ENCODE data around the gene APBB1IP.
"Not testable (repeated sequence)": the region's sequence is repeated elsewhere in the genome, so short reads cannot be mapped to it uniquely, and the experiment has no call there.

The APBB1IP gene

DNA sequence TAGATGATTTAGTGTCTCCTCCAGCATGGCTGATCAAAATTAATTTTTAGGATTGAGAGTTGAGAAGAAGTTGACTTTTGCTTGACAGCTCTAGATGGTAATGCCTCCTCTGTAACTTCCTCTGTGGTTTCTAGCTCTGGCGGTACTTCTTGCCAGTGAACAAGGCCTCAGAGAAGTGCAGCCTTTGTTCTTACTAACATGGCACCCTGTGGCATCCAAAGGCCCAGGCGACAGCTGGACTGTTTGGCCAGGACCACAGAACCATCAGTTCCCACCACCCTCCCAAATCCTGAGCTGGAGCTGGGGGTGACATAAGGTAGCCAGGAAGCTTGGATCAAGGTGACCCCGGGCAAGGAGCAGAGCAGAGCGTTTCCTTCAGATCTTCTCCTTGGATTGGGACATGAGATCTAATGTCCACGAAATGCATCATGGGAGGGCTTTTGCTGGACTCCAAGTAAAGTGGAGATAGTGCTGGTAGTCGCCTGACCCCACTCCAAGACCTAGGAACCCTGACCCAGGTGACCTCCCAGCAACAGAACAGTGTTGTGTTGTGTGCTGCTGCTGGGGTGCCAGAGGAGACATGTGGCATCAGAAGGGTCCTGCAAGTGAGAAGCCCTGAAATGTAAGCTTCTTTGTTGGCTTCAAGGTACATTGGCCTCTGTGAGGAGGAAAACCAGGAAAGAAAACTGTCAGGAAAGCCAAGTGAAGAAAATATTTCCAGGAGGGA, 41.8 kb downstream of the APBB1IP start:
- DNase-seq, result peak; percentile 19 to 29

DNA sequence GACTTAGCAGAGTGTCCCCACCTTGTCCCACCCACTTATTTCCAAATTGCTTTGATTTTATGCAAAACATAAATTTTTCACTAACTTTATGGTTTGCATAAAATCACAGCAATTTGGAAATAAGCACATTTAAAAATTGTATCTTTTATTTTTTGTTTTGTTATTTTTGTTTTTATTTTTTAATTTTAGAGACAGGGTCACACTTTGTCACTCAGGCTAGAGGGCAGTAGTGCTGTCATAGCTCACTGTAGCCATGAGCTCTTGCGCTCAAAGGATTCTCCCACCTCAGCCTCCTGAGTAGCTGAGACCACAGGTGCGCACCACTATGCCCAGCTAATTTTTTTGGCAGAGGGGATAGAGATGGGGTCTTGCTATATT, 43.2 kb downstream of the APBB1IP start:
- DNase-seq, result no peak

DNA sequence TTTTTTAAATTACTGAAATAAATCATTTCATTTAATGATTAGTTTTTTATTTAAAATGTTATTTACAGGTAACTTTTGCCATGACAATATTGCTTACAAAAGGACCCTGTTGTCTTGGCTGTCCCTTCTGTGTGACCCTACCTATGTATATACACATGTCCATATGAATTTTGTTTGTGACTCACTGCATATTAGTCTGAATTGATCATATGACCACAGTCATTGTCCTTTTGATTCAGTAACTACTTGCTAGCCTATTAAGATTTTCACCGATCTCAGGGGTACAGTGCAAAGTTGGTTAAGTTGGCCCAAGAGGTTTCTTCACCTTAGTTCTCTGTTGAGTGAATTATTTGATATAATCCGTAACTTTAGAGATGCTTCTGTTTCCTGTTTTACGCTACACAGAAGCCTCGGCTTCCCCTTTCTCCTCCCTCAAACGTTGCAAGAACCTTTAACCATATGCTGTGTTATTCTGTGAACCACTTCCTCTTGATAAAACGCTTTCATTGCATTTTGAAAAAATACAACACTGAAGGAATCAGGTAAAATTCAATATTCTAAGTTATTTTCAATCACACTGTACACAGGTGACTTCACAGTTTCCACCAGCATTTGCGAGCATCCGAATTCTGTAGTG, 43.9 kb downstream of the APBB1IP start:
- no peak for DNase-seq

DNA sequence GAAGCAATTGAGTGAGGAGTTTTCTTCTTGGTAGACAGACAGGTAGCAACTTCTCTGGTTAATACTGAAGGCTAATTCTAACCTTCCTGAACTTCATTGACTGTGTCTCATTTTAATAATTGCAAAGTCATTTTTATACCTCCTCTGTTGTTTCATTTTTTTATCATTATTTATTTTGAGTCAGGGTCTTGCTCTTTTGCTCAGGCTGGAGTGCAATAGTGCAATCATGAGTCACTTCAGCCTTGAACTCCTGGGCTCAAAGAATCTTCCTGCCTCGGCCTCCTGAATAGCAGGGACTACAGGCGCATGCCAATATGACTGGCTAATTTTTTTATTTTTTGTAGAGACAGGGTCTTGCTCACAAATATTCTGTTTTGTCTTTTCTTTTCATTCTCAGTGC, 45.4 kb downstream of the APBB1IP start:
- no peak for DNase-seq

DNA sequence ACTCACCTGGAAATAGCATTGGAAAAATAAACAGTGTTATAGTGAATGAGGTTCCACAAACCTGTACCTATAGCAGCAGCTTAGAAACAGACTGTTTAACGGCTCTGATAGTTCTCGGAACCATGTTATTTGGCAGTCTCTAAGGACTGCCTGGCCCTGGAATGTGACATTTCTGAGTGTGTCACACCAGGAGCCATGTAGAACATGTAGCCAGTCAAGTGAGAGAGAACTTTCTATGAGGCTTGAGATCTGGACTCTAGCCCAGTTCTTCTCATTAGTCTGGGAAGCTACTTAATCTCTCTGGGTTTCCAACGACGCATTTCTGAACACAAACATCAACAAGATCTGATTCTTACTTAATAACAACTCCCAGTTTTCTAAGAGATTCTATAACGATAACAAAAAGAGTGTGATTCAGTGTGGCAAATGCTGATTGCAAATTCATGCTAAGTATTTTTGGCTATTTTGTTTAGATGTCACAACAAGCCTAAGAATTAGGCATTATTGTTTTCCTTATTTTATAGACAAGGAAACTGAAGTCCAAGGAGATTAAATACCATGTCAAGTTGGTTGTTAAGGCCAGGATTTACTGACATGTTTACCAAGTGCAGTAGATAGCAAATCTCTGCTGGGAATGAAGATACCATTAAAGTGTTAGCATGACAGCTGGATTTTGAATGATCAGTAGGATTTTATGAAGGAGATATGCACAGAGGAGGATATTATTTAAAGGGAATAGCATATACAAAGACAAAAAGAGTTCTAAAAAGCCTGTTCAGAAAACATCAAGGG, 47.2 kb downstream of the APBB1IP start:
- DNase-seq, result no peak

DNA sequence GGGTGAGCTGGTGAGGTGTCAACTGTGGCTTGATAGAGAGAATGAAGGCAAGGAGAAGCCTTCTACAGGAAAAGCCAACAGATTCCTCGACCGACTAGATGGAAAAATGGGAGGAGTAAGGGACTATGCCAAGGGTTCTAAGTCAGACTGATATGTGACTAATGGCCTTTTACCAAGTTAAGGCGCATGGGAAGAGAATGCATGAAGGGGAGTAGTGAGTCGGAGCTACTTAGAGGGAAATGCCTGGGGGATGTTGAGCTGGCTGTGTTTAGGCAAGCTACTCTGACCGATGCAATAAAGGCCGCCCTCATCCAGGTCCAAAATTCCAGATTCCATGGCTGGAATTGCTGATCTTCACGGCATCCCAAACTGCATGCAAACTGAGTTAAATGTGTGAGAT, 48.2 kb downstream of the APBB1IP start:
- no peak for DNase-seq

DNA sequence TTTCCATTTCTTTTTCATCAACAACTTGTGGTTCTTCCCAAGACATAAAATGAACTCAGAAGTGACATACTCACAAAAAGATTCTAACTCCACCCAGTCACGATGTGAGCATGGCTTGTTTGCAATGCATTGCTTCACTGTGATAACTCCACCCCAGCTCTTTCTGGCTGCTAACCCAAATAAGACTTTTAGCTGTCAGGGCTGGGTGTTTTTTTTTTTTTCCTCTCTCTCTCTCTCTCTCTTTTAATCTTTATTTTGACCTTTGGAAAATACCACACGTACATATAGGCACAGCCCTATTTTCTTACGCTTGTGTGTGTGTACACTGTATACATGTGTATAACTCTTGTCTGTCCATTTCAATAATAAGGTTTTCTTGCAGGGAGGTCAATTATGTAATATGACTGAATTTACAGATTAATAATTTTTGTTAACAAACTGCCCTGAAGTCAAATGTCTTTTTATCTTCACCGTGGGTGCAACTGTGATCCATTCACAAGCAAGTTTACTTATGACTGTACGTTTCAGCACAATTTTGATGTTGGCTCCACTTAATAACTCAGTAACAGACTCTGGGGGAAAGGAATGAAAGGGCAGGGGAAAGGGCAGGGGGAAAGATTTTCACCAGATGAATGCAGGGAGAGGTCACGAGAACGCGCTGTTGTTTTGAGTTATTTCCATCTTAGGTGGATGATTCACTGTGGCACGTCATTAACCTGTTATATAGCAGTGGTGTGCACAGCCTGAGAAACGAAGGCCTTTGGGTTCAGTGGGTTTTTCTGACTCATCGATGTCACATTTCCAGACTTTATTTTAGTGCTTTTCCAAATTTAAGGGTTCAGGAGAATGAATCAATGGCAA, 49.1 kb downstream of the APBB1IP start:
- peak; percentile 58 to 72 for DNase-seq

DNA sequence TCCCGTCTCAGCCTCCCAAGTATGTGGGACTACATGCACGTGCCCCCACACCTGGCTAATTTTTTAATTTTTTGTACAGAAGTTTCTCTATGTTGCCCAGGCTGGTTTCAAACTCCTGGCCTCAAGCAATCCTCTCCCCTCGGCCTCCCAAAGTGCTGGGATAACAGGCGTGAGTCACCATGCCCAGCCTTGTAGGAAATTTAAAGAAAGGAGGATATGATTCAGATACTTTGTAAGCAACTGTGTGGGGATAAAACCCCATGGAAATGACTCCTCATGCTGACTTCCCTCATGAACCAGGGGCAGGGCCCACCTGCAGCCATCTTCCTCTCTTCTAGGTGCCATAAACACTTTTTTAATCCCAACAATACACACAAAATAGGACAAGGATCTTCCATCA, 50.2 kb downstream of the APBB1IP start:
- peak; percentile 20 to 42 for DNase-seq

DNA sequence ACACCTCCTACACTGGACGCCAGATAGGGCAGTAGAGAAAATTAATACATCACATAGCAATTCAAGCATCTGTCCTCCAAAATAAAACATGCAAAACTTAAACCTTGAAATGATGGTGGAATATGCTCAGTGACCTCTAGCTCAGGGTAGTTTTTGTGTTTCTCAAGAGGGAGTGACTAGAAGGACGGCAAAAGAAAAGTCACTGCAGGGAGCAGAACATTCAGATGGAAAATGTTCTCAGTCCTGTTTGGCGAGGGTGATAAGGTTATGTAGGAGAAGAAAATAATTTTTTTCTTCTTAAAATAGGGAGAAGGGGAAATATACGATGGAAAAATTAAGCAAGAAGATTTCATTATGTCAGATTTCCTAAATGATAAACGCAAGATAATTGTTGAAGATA, 50.9 kb downstream of the APBB1IP start:
- DNase-seq, result no peak

DNA sequence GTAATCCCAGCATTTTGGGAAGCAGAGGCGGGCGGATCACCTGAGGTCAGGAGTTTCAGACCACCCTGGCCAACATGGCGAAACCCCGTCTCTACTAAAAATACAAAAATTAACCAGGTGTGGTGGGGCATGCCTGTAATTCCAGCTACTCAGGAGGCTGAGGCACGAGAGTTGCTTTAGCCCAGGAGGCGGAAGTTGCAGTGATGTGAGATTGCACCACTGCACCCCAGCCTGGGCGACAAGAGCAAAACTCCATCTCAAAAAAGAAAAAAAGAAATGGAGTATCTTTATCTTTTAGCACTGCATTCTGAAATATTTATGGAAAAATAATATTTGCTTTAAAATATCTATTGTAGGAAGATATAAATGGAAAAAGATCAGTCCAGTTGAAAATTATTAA, 52.2 kb downstream of the APBB1IP start:
- DNase-seq, result not testable (repeated sequence)

DNA sequence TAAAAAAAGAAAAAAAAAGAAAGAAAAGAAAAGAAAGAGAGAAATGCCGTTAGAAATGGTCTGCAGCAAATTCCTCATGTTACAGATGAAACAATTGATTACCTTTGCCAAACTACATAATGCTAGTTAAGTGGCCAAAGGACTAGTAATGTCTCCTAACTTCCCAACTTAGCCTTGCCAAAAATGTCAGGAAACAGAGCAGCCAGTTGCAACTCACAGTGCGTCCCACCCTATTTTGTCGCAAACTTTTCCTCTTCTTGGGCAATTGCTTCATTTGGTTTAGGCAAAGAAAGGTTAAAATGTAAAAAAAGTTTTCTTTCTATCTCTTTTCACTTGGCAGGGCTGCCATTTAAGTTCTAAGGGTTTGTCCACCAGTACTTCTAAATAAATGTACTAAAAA, 53.1 kb downstream of the APBB1IP start:
- DNase-seq, result no peak

DNA sequence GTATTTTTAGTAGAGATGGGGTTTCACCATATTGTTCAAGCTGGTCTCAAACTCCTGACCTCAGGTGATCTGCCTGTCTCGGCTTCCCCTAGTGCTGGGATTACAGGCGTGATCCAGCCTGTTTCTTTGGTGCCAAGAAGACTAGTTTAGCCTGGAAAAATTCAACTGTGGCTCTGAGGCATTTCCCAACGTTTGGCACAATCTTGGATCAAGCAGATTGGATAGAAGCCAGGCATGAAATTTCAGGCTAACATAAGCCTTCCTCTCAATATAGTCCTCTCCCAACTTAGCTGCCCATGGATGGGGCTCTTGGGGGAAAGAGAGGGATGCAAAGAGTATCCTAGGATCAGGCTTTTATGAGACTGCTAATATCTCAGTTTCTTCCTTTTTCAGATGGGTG, 53.8 kb downstream of the APBB1IP start:
- DNase-seq, result no peak

DNA sequence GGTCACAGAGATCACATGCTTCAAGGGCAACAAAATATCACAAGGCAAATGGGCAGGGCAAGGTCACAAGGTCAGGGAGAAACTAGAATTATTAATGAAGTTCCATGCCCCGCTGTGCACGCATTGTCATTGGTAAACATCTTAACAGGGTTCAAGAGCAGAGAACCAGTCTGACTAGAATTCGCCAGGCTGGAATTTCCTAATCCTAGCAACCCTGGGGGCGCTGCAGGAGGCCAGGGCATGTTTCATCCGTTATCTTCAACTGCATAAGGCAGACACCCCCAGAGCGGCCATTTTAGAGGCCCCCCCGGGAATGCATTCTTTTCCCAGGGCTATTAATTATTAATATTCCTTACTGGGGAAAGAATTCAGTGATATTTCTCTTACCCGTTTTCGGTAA, 54.6 kb downstream of the APBB1IP start:
- DNase-seq, result not testable (repeated sequence)

DNA sequence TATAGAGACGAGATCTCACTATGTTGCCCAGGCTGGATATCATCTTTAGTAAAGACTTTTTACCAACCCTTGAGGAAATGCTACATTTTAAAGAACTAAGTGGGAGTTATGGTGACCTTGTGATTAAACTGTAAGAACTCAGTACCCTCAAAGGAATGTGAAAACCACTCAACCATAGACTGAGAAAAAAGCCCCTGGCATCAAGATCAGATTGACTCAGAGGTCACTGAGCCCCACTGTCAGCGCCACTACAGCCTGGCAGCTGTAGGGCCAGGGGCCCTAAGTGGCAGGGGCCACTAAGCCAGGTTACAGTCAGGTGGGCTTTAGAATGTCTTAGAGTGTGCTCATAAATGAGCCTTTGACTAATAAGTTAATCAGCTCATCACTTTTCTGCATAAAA, 55.9 kb downstream of the APBB1IP start:
- no peak for DNase-seq

DNA sequence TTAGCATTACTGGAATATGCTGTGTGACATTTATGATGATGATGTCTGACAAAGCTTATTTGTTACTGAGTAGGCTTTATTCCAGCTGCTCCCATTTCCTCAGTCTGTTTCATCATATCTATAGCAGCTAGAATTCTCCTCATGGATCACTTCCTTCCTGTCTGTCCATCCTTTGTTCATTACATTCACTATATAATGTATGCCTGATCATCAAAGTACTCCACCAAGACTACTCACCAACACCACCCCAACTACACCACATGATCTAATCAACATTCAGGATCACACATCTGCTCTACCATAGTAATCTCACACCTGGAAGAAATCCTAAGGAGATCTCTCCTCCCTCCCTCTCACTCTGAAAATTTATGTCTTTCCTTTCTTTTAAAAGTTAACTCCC, 61.3 kb downstream of the APBB1IP start:
- no peak for DNase-seq

DNA sequence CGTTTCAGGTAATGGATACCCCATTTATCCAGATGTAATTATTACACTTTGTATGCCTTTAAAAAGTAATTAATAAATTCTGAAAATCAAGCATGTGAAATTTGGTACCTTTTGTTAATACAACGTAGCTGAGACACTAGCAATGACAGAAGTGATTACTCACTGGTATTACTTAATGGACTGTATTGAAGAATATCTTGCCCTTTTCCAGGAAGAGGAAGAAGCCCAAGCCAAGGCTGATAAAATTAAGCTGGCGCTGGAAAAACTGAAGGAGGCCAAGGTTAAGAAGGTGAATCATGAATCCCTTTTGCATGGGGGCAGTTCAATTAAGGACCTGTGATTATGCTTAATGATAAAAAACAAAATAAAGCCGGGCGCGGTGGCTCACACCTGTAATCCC, 64.8 kb downstream of the APBB1IP start:
- DNase-seq, result no peak

DNA sequence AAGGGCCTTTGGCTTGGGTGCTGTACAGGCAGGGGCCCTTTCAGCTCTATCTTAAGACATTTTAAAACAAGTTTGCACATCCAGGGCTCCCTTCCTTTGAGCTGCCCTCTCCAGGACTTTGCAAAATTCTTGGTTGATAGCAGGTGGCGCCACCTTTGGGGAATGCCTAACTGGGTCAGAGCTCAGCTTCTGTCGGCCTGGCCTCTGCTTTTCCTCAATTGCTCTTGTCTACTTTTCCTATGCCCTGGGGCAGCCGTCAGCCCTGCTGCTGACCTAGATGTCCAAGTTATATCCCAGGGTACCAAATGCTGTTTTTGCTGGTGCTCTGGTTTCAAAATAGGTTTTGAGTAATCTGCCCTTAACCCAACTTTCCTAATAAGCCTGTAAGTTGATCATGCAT, 65.8 kb downstream of the APBB1IP start:
- DNase-seq, result peak; percentile 19 to 30

DNA sequence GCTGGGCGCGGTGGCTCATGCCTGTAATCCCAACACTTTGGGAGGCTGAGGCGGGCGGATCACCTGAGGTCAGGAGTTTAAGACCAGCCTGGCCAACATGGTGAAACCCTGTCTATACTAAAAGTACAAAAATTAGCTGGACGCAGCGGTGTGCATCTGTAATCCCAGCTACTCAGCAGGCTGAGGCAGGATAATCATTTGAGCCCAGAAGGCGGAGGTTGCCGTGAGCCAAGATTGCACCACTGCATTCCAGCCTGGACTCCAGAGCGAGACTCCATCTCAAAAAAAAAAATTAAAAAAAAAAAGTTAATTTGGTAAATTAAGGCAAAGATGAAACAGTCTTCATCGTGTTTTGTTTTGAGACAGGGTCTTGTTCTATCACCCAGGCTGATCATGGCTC, 66.3 kb downstream of the APBB1IP start:
- not testable (repeated sequence) for DNase-seq

DNA sequence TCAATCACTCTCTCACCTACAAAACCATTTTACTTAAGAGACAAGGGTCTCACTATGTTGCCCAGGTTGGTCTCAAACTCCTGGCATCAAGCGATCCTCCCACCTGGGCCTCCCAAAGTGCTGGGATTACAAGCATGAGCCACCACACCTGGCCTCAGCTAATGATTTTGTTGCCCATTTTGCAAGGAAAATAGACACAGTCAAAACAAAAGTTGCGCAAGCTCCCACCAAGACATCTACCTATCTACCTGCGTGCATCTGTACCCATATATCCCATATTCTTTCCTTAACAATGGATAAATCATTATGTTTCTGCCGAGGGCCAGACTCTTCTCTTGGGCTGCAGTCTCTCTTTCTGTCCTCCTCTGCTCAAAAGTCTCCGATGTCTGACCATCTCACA, 67.3 kb downstream of the APBB1IP start:
- no peak for DNase-seq

DNA sequence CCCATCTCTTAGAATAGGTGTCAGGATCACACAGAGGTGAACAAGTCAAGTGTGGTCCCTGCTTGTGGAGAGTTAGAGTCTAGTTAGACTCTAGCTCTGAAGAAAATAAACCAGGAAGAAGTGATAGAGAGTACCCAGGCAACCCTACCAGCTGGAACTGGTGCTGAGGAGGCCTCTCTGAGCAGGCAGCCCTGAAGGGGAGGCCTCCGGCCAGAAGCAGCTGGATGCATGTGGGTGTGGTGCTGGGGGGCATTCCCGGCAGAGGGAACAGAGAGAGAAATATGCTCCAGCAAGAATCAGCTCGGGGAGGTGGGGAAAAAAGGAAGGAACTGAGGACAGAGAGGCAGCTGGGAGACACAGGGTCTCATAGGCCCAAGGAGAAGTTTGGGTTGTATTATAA, 68.6 kb downstream of the APBB1IP start:
- no peak for DNase-seq

DNA sequence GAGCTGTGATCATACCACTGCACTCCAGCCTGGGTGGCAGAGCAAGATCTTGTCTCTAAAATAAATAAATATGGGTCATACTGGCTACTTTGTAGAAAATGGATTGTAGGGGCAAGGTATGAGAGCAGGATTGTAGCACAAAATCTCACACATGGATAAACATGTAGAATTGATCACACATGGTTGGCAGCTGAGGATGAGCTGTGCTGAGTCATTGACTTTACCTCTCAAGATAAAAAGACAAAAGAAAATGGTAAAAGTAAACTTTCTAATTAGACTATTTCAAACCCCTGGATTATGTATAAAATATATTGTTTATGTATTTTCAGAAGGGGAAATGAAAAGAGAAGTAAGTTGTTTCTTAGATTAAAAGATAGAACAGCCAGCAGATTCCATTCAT, 69.3 kb downstream of the APBB1IP start:
- DNase-seq, result no peak

DNA sequence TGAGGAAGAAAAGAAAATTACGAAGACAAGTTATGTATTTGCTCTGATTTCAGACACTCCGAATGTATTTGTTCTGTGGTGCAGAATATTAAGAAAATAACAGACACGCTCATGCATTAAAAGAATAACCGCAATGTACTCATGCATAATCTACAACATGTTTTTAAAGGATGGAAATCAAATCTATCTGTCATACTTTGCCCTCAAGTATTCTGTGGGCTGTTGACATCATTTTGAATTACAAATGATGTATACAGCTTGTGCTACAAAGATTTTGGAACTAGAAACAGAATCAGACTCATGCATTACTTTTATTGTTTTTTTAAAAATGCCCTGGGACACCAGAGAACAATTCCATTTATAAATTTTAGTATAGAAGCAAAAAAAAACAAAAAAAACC, 69.9 kb downstream of the APBB1IP start:
- no peak for DNase-seq

DNA sequence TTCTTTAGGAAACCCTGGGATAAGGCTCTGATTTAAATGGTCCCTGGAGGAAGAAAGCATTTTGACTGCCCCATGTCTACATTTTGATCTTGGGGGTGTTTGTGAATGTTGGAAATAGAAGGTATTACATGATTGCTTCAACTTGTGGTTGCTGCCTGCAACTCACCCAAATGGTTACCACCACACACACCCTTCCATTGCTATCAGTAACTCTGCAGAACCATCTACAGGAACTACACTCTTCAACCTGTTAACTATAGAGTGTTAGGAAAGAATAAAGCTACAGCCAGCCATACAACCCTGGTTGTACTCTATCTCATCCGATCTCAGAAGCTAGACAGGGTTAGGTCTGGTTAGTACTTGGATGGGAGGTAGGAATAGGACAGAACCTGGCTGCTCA, 71.2 kb downstream of the APBB1IP start:
- DNase-seq, result no peak
